GM19467 (cell line): ENCODE results near the gene TSPO2.
"Not testable (repeated sequence)": the region's sequence is repeated elsewhere in the genome, so short reads cannot be mapped to it uniquely, and the experiment has no call there.

Experiments
- ATAC-seq: cut with Tn5 transposase; IDR thresholded peaks from one replicate; pipeline ENCODE4 v1.9.1; 2021; ENCODE audit warnings: mild to moderate bottlenecking, moderate library complexity; ENCODE audit not compliant: unreplicated experiment

The TSPO2 gene

GRCh38 chr6:41042226-41043055, at the start of gene TSPO2:
TSPO2 (plus strand) TSS chr6:41042467; CDS start chr6:41042986, 519 bp downstream.
- ATAC-seq: no peak

- ATAC-seq: no peak
Measured at GRCh38 chr6:40992746-40993145, 49.5 kb upstream of the TSPO2 start.

DNA sequence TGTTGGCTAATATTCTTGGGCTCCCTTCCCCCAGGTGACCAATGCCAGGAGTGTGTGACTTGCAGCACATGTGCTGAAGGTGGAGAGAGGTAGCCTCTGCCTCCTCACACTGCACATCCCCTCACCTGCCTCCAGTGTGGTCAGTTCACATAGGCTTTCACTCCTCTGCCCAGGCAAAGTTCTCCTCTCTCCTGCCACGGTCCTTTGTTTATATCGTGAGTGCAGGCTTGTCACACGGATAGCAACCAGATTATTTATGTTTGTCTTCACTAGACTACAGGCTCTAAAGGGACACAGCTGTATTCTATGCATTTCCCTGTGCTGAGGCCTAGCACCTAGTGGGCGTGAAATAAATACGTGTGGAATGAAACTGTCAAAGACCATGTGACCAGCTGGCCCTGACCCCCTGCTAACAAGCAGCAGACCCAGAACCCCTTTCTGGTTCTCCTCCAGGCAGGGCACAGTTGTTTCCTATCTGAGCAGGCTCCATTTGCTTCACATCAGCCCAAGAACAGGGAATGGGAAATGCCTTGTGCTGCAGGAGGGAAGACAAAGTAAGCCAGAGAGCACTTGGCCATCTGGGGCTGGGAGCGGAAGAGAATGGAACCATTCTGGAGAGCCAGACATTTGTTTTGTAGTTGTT, 45.6 kb upstream of the TSPO2 start:
- no peak for ATAC-seq

DNA sequence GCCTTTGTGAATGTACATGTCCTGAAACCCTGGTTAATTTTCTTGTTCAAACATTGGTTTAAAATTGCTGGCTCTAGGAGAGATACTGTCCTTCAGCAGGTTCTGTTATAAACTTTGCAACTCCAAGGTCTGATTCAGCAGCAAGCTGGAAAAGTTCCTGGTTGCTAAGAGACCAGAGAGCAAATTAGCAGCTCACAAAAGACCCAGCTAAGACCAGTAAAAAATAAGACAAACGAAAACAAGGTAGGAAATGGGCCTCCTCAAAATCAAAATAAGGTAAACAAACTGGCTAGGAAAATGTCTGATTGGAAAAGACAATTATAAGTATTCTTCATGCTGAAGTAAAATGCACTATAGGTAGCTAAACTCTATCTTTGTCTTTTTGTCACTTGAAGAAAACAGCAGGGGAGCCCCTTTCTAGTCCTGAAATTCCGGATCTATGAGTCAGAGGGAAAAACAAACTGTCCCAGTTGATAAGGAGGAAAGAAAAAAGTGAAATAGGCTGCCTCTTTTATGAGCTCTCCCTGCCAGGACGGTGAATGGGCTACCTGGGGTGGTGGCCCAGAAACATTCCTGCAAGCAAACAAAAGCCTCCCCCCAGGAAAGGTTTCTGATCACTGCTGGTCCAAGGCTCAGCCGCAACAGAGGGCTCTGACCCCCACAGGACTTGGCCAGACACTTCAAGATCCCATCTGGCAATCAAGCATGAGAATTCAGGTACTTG, 44.9 kb upstream of the TSPO2 start:
- no peak for ATAC-seq

DNA sequence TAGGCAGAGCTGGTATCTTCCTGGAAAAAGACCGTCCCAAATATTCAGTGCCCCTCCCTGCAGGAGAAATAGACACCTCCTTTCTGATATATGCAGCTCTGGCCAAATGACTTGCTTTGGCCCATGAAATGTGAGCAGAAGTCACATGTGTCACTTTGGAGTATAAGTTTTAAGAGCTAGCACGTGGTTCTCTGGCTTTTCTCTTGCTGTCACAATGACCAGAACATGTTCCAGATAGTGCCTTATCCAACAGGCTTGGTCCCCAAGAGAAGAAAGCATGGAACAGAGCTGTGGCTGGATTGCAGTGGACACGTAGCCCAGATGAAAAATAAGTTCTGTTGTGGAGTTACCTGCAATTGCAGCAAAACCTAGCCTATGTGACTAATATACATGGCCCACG, 43.6 kb upstream of the TSPO2 start:
- ATAC-seq: no peak

DNA sequence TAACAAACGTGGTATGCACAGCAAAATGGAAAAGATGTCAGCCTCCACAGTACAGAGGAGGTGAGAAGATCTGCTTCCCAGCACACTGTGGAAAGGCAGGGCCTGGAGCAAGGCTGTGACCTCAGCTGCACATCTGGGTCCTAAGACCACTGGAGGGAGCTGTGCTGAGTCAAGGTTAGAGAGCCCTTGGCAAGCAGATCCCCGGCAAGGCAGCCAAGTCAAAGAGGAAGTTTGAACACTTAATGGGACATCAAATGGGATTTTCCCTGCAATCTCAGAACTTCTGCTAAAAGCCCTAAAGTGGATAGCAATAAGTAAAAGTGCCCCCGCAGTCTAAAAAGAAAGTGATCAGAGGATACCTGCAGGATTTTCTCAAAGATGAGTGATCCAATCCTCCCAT, 42.7 kb upstream of the TSPO2 start:
- ATAC-seq: no peak

DNA sequence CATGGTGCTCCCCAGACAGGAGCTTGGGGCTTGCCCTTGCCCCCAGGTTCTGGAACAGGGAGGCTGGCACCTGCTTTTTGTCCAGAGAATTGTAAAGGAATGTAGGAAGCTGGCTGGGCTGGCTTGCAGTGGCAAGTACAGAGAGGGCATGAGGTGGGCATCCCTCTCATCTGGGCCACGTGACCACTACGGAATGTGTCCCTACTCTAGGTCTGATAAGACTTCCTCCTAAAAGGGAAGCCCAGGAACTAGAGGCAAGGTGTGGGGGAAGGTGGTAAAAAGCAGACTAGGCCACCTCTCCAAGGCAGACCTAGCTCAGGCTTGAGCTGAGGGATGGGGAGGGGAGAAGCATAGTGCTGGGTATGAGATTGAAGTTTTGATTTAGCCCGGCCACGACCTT, 42.0 kb upstream of the TSPO2 start:
- ATAC-seq: no peak

DNA sequence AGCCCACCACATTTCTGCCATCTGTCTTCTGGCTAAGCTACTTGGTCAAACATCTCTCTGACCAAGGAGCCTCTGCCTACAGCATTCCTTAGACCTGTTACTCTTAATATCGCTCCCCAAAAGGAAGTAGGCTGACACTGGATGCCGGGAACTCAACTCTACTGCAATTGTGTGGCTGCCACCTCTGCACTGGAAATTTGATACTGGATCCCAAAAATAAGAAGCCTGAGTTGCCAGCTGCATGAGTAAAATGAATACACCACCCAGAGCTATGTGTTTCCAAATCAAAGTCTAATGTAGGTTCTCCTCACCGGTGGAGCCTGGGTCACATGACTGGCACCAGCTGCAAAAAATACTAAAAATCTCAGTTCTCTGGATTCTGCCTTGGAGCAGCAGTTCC, 40.1 kb upstream of the TSPO2 start:
- no peak for ATAC-seq

DNA sequence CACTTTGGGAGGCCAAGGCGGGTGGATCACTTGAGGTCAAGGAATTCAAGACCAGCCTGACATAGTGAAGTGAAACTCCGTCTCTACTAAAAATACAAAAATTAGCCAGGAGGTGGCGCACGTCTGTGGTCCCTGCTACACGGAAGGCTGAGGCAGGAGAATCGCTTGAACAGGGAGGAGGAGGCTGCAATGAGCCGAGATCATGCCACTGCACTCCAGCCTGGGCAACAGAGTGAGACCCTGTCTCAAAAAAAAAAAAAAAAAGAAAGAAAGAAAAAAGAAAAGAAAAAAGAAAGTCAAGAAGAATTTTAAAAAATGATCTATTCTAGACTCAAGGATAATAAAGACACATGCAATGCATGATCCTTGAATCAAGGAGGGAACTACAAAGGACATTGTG, 36.0 kb upstream of the TSPO2 start:
- not testable (repeated sequence) for ATAC-seq

GRCh38 chr6:41006980-41007379, 35.3 kb upstream of the TSPO2 start:
- ATAC-seq: not testable (repeated sequence)

GRCh38 chr6:41008011-41008410, 34.3 kb upstream of the TSPO2 start:
- ATAC-seq: no peak

DNA sequence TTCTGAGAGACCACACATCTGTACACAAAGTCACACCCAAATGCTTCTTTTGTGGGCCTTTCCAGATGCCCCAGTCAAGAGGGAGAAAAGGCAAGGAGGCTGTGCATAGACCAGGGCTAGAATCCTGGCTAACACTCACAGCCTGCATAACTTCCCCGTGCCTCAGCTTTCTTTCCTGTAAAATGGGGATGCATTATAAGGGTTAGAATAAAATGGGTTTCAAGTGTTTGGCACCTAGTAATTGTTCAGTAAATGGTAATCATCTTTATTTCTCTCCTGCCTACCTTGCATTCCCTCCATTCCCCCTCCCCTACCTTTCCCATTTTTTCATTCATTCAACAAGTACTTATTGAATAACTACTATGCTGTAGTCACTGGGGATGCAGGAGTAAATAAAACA, 32.6 kb upstream of the TSPO2 start:
- no peak for ATAC-seq

- no peak for ATAC-seq
Measured at GRCh38 chr6:41011673-41012072, 30.6 kb upstream of the TSPO2 start.

GRCh38 chr6:41013466-41014153, 28.7 kb upstream of the TSPO2 start:
- no peak for ATAC-seq

GRCh38 chr6:41014780-41015179, 27.5 kb upstream of the TSPO2 start:
- ATAC-seq: no peak

- ATAC-seq: not testable (repeated sequence)
Measured at GRCh38 chr6:41015860-41016259, 26.4 kb upstream of the TSPO2 start.

GRCh38 chr6:41017663-41018062, 24.6 kb upstream of the TSPO2 start:
- no peak for ATAC-seq

- no peak for ATAC-seq
Measured at GRCh38 chr6:41021832-41022231, 20.4 kb upstream of the TSPO2 start.

- ATAC-seq: no peak
Measured at GRCh38 chr6:41022294-41022693, 20.0 kb upstream of the TSPO2 start.

GRCh38 chr6:41023114-41023513, 19.2 kb upstream of the TSPO2 start:
- no peak for ATAC-seq

GRCh38 chr6:41025966-41026530, 16.2 kb upstream of the TSPO2 start:
- no peak for ATAC-seq
